GM21825 (cell line): ENCODE results near the gene SLCO2A1.

Source experiments
- ATAC-seq: cut with Tn5 transposase; IDR thresholded peaks from one replicate; pipeline ENCODE4 v1.9.1; 2021; ENCODE audit warnings: mild to moderate bottlenecking, moderate library complexity; ENCODE audit not compliant: unreplicated experiment

Gene SLCO2A1

DNA sequence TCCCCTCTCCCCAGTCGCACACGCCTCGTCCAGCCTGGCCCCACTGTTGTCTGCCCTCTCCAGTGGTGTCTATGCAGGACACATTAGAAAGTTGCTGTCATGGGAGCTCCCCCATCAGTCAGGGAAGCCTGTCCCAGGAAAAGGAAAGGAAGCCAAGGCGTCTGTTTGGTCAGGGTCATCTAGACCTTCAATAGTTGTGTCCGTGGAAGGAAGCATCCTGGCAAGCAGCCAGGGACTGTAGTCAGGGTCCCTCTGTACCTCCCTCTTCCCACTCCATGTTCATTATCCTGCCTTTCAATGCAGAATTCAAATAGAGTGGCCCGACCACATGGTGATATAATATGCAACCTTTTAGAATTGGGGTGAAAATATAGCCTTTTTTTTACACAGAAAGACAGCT, 73.4 kb downstream of the SLCO2A1 start:
- no peak for ATAC-seq

DNA sequence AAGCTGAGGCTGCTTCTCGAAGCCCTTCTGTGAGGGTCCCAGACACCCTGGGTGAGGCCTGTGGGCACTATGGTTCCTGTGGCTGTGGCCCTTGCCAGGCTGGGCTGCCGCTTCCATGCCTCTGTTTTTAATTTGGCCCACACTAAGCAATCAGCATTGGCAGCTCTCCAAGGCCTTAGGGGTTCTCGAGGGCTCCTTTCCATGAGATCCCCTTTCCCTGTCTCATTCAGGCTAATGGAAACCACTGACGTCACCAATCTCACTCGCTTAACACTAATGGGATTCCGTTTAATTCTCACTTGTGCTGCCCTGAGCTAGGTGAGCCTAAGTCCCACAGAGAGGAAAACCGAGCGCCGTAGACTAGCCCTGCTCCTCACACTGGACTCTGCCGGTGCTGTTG, 73.8 kb downstream of the SLCO2A1 start:
- no peak for ATAC-seq

DNA sequence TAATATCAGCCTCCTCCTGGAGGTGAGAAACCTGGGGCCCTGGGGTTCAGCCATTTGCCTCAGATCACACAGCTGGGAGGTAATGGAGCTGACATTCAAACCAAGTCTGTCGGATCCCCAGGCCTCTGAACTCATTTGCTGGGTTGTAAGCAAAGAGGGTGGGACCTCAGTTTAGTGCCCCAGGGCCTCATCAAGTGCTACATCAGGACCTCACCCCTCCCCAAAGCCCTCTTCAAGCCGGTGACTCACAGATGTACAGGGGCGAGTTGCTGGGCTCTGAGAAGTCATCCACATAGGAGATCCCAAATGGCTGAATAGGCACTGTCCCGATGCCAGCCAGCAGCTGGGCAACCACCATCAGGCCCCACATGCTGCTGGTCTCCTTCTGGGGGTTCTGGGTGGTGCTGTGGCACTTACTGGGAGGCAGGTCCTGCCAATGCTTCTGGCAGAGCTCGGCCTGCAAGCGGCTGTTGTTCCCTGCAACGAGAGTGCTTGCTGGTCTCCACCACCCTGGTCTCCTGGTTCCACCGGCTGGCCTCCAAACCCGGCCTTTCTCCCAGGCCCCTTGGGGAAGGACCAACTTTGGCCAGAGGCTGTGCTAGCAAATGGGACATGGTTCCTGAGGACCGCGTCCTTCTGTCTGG, 74.9 kb downstream of the SLCO2A1 start:
- ATAC-seq: no peak

DNA sequence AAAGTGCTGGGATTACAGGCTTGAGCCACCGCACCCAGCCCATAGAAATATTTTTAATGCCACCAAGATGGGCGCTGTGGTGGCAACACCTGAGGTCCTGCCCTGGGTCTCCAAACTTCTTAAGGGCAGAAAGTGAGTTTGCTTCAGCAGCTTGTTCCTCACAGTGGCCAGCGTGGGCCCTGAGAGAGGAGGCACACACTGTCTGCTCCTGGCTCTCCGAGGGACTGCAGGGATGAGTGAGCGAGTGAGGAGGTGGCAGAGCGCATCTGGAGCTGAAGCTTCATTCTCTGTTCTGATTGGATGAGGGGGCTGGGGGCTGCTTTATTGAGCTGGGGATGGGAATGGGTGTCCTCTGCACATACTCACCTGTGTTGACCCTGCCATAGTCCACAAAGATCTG, 76.4 kb downstream of the SLCO2A1 start:
- no peak for ATAC-seq

DNA sequence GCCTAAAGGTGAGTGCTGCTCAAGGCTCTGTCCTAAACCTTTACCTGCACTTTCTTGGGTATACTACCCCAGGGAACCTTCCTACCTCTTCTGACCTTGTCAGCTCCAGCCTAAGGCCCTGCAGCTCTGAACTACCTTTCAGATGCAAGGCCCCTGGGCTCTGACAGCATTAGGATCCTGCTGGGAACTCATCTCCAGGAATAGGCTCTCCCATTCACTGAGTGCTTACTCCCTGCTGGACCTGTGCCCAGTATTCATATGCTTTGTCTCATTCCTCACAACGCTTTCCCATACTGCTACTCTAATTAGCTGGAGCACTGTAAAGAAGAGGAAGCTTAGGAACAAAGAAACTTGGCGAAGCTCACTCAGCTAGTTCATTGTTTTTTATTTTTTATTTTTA, 80.3 kb downstream of the SLCO2A1 start:
- no peak for ATAC-seq

DNA sequence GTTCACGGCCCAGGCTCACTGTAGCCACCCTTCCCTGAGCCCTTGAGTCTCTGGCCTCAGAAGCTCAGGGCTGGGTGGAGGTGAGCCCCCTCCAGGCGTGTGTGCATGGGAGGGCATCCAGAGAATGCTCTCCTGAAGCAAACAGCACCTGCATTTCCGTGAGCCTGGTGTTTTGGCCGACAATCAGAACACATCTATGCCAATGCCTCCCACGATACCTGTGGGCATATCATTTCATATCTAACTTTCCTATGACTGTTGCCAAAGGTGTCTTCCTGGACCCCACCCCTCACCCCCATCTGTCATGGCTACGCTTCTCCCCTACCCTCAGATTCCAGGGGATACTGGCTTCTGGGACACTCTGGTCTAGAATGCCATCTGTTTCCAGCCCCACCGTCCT, 80.7 kb downstream of the SLCO2A1 start:
- ATAC-seq: no peak

DNA sequence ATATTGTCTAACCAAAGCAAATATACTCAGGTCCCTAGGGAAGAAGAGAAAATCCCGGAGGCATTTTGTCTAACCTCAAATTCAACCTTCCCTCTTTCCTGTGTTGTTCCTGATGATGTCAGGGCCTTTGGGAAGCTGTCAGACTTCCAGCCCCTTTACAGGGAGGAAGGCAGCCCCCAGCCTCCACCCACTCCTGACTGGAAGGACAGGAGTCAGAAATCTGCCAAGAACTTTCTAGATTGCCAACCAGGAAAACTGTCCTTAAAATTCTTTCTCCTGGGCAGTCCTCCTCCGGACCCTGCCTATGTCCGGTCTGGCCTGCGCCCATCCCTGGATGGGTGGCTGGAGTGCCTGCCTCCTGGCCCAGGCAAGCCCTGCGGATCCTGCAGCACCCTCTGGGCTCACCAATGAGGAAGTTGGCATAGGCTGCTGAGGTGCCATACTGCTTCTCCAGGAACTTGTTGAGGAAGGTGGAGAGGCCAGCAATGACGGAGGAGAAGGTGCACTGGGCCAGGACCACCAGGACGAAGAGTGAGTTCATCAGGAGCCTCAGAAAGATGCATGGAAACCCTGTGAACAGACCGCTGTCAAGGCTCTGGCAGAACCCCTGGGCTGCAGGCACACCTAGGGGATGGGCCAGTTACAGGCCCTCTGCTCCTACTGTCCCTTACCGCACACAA, 81.5 kb downstream of the SLCO2A1 start:
- no peak for ATAC-seq

DNA sequence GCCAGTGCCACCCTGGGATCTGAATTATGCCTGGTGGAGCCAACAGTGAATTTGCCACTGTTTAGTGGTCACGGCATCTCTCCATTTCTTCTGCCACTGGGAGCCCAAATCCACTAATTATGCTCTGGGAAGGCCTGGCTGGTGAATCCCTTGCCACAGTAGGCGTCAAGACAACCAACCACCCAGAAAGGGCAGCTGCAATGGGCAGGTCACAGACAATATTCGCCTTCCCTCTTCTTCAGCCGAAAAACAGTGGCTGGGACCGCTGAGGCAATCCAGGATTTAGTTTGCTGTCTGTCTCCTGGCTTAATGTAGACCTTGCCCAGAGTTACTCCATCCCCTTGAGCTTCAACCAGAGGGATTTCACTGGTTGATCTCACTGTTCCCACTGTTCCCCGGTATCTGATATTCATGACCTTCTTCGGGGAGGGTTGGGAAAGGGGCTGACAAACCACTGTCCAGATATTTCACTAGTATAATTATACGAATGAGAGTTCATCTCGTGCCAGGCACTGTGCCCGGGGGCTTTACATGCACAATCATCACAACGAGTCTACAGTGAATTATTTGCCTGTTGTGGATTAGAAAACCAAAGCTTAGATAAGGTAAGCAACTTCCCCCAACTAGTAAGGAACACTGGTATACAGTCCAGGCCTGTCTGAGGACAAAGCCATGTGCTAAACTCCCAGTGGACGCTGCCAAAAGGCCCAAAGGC, 84.2 kb downstream of the SLCO2A1 start:
- no peak for ATAC-seq

DNA sequence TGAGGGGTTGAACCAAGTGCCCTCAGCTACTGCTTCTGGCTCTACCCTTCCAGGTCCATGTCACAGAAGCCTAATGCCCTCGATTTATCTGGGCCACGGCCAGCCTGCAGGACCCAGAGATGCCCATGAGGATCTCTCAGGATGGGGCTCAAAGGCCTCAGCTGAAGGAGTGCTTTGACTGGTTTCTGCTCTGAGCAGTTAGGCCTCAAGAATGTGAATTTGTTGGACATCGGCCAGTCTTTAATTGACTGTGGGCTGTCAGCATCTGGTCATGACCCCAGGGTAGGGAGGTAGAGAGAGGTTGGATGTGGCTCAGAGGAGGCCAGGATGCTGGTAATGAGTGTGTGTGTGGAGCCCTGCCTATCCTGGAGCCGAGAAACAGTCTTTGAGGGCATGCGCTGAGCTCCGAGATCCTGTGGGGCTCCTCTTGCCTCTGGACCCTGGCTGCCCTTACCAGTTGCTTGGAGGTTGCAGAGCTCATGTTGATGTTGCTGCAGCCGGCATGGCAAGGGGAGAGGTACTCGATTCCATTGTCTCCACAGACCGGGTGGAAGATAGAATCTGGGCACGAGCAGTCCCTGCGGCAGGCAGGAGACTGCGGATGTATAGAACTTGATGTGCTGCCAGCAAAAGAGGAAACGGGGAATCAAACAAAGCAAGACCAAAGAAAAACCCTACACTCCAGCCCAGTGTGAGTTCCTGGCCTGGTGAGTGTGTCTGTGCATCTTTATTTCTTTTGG, 84.9 kb downstream of the SLCO2A1 start:
- no peak for ATAC-seq

DNA sequence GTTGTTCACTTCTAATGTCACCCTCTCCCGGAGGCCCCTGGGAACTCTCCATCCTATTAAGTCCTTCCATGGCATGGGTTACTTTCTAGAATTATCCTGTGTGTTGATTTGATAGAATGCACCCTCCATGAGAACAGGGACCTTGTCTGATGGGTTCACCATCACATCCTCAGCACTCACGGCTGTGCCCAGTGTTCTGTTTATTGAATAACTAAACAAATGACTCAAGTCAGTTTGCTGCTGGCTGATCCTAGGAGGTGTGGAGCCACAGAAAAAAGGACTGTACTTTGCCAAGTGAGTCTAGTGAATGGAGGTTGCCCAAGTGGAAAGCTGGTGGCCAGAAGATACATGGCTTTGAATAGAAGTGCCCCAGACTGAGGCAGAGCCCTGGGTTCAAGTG, 85.5 kb downstream of the SLCO2A1 start:
- ATAC-seq: no peak

DNA sequence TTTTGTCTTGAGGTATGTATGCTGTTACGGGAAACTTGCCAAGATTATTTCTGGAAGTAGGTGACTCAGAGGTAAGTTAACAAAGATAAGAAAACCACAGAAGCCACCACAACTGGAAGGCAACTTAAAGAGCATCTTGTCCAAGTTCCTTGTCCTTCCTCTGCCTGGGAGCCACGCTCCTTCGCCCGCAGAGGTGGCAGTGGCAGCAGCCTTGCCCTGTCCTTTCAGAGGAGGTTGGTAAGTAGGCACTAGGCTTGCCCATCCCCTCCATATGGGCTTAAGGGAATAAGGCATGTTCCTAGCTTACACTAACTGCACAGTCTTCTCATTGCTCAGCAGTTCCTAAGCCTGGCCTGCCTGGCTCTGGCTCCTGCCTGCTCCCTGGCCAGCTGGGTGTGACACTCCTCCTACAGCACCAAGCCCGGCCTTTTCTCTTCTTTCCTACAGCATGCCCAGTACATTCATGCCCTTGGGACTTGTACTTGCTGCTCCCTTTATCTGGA, 86.0 kb downstream of the SLCO2A1 start:
- ATAC-seq: no peak

DNA sequence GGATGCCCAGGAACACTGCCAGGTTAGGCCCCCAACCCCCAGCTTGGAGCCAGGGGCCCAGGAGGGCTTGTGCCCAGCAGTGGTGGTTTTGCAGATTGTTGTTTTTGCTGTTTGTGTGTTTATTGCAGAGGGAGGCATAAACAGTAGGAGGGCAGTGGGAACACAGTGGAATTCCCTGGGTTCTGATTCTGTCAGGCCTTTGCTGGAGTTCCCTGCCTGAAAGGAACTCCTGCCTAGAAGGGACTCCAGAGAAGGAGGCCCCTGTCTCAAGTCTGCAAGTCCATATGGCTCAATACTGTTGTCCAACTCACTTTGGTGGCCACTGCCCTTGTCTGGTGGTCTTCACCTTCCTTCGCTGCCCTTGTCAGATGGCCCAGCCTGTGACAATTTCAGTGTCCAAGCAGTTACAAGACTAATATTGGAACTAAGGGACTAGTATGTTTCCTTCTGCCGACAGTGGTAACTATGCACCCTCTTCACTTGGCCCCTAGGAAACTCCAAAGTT, 86.6 kb downstream of the SLCO2A1 start:
- ATAC-seq: no peak

DNA sequence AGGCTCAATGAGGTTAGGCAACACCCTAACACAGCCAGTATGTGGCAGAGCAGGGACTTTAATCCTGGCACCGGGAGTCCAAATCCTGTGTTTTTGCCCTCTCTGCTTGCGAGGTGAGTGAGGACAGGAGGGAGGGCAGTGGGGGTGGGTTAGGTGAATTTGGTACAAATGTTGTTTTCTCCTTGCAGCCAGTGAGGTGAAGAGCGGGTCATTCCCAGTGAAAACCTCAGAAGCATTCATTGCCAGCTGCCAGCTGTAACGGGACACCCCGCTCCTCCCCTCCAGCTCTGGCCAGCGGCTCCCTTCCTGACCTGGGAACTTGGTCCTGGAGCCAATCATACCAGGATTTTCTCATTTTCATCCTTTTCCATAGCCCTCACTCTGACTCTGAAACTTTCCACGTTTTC, 88.3 kb downstream of the SLCO2A1 start:
- no peak for ATAC-seq

DNA sequence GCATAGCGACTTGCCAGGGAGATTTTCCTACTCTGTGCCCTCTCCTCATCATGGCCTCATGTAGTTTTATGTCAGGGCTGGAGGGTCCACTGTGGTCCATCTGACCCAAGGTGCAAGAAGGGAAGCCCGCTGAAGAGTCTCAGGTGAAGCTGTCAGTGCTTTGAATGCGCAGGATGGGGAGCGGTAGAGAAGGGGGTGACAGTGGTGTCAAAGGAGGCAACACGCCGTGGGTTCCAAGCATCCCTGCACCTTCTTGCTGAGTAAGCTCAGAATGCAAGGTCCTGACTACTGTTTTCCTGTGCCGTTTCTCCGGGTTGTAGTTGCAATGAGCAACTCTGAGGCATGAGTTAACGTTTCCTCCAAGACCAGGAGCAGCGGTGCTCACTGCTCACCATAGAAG, 89.2 kb downstream of the SLCO2A1 start:
- no peak for ATAC-seq

DNA sequence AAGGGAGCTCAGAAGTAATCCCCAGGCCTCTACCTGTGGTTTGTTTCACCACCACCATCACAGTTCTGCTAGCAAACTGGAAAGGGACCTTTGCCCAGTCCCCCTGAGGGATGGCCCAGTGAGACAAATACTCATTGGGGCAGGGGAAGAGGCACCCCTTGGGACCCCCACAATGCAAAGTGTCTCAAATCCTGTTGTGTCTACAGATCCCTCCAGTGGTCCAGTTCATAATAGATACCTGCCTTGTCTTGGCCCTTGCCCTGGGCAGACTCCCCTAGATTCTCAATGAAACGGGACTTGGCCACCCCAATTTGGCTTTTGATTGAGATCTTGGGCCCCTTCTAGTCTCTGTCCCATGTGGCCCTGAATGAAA, 90.3 kb downstream of the SLCO2A1 start:
- ATAC-seq: no peak

DNA sequence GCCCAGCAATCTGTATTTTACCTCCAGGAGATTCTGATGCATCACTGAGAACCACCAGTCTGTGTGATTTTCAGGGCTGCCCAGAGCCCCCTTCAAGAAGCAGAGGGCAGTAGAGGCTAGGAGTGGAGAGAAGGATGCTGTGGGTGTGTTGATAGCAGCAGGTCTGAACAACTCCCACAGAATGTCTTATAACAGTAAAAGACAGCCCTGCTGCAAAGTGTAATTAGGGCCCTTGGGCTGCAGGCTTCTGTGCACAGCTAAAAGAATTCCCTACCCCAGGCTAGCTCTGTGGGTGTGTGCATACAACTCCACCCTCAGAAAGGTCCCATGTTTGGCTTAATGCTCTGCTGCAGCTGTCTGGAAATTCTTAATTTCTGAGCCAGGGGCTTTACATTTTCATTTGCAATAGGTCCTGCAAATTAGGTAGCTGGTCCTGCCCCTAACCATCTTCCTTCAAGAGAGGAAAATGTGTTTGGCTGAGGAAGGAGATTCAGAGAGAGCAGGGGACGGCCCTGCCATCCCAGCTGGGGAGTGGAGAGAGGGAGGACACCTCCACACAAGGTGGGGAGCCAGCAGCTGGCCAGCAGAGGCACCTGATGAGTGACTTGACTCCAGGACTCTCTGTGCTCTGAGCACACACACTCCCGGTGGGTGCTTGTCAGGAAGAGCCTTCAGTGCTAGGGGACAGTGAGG, 90.8 kb downstream of the SLCO2A1 start:
- ATAC-seq: no peak

DNA sequence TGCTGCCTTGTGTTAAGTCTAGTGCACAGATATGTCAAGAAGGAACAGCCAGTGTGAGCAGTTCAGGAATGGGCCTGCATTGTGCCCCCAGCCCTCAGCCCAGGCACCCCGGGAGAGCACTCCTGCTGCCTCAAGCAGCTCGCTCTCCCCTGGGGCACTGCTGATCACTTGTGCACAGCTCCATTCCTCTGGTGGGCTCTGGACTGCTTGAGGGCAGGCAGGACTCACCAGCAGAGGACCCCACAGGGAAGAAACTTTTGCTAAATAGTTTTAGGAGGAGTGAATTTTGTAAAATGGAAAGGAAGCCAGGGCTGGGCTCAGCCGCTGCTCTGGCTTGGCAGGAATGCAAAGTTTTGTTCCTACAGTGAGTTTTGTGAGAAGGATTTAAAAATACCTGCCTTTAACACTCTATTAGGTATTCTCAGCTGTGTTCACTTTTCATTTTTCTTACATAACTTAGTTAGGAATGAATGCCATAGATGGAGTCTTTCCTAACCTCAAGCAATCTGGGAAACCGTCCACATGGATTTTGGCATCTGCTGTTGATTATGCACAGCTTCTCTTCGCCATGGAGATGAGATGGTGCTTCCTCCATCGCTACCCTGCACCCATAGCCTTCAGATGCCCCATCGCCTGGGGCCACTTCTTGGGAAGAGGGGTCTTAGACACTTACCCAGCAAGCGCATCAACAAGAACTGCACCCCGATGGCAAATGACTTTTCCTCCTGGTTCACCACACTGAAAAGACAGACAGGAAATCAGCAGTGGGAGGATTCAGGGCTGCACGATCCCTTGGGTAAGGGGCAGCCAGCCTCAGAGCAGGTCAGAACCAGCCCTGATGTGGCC, 91.7 kb downstream of the SLCO2A1 start:
- ATAC-seq: no peak

DNA sequence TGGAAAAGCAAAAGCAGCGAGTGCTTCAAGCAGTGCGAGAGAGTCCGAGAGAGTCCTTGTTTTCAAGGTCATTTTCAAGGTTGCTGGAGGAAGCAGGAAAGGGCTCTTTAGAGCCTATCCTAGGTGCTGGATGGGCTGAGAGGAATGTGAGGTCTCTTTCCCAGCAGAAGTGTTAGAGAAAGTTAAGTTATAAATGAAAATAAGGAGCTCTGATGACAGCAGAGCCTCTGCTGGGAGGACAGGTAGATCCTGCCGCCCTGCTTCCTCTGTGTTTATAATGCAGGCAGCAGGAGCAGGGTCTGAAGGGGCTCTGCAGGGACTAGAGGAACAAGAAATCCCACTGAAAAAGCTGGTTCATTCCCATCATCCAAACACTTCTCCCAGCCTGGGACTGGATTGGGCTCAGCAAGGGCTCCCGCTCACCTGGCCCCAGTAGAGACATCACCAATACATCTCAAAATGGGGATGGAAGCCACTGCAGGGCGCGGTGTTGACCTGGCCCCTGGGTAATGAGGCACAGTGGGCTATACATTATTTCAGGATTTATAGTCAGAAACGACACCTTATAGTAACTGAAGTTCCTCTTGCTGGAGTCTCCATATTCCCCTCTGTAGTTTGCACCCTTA, 92.6 kb downstream of the SLCO2A1 start:
- ATAC-seq: no peak
